Activated CD4-positive, alpha-beta T cell treated with anti-CD3 and anti-CD28 coated beads, Interleukin-2, amount 50 U/mL, for 48 hours (primary cell): ENCODE data around the gene CHMP1A.
"Not testable (repeated sequence)": the region's sequence is repeated elsewhere in the genome, so short reads cannot be mapped to it uniquely, and the experiment has no call there.

Experiments
- DNase-seq, 2 experiments: peaks; one replicate each; pipeline ENCODE4 v3.0.0-alpha.2; 2020

The CHMP1A gene

GRCh38 chr16:89691986-89692569 is 34.6 kb upstream of the CHMP1A start:
- DNase-seq: no peak

GRCh38 chr16:89691231-89691985 is 33.9 kb upstream of the CHMP1A start:
- no peak for DNase-seq

- DNase-seq: no peak
These were observed 32.9 kb upstream of the CHMP1A start for GRCh38 chr16:89690392-89690901.

- not testable (repeated sequence) for DNase-seq
These were observed 32.1 kb upstream of the CHMP1A start for GRCh38 chr16:89689621-89690020.

- DNase-seq: no peak
These were observed 31.6 kb upstream of the CHMP1A start for GRCh38 chr16:89689142-89689541.

- no peak for DNase-seq
These were observed 30.9 kb upstream of the CHMP1A start for GRCh38 chr16:89688395-89688794.

- peak in 1 of 2 experiments; percentile 21 for DNase-seq
These were observed 29.8 kb upstream of the CHMP1A start for GRCh38 chr16:89687092-89687940.

- peak; percentile 90 to 92 for DNase-seq
These were observed 29.1 kb upstream of the CHMP1A start, which contains the start of gene CDK10 for GRCh38 chr16:89686520-89687091. Gene CDK10 (plus strand): TSS chr16:89686689. CDS start chr16:89686711, 22 bp downstream.

GRCh38 chr16:89685916-89686315 is 28.4 kb upstream of the CHMP1A start:
- DNase-seq: no peak

- DNase-seq: no peak
These were observed 20.8 kb upstream of the CHMP1A start for GRCh38 chr16:89678258-89678657.

- no peak for DNase-seq
These were observed 14.9 kb upstream of the CHMP1A start for GRCh38 chr16:89672177-89672941.

- not testable (repeated sequence) for DNase-seq
These were observed 14.1 kb upstream of the CHMP1A start for GRCh38 chr16:89671565-89671964.

- no peak for DNase-seq
These were observed 13.3 kb upstream of the CHMP1A start for GRCh38 chr16:89670496-89671431.

GRCh38 chr16:89669755-89670154 is 12.2 kb upstream of the CHMP1A start:
- no peak for DNase-seq

GRCh38 chr16:89668790-89669158 is 11.3 kb upstream of the CHMP1A start:
- no peak for DNase-seq

- no peak for DNase-seq
These were observed 10.1 kb upstream of the CHMP1A start for GRCh38 chr16:89667633-89668032.

- DNase-seq: peak; percentile 23 to 30
These were observed 9.5 kb upstream of the CHMP1A start for GRCh38 chr16:89667000-89667399.

- DNase-seq: not testable (repeated sequence)
These were observed 6.7 kb upstream of the CHMP1A start for GRCh38 chr16:89664238-89664637.

GRCh38 chr16:89661215-89661614 is 3.7 kb upstream of the CHMP1A start:
- DNase-seq: no peak

GRCh38 chr16:89660146-89660545 is 2.6 kb upstream of the CHMP1A start:
- no peak for DNase-seq
